ENCODE data around the gene OPA3.
A peak's percentile ranks its signal among the peaks of the same experiment; 100 is the strongest.

OPA3 gene

DNA sequence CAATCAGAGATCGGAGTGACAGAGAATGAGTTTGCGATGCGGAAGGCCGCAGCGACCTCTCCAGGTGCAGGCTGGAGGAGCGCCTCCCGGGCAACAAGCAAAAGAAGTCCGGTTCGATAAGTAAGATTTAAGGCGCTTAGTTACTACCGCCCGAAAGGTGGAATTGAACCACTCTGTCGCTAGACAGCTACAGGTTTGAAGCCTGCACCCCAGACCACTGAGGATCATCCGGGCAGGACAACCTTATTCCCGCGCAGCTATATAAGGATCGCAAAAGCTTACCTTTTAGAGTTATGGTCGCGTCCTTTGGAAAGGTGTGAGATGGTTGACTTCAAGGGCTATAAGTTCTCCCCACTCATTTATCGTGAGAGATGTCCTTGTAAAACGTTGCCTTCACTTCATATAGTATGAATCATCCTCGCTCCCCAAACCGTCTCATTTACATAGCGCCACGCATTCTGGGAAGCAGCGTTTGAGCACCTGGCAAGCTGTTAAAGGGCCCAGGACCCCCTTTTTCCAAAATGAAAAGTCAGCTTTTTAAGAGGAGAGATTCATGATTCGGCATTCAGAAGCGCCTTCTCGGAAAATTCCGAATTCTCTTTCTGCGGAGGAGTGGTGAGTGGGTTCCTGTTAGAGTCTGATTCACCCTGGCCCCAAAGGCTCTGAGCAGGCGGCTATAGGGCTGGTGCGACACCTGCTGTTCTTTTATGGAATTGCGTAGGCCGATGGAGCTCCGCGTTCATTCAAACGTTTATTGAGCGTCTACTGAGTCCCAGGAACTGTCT is 106.0 kb downstream of the OPA3 start:
- Histone ChIP-seq H3K27ac (ENCODE audit: low read length) (no peak overlapping the region), H3K4me3 (ENCODE audit: low read length) (peak overlapping the region; percentile 57; the same call in 1 of the 2 replicates), H3K4me1 (ENCODE audit: control insufficient read depth, insufficient read depth, low read length) (no peaks in the 10 kb centered on the region), H3K27me3 (ENCODE audit: control insufficient read depth, insufficient read depth, low read length) (no peaks in the 10 kb centered on the region), H3K36me3 (ENCODE audit: control insufficient read depth, insufficient read depth, low read length) (no peaks in the 10 kb centered on the region), H3K9me3 (ENCODE audit: control insufficient read depth, insufficient read depth, low read length) (no peaks in the 10 kb centered on the region)
- no CpG with 5 or more reads among the region's 39 CpGs for WGBS (ENCODE audit: insufficient coverage, insufficient read length)
- no peak for DNase-seq (ENCODE audit: low read depth, low spot score)

DNA sequence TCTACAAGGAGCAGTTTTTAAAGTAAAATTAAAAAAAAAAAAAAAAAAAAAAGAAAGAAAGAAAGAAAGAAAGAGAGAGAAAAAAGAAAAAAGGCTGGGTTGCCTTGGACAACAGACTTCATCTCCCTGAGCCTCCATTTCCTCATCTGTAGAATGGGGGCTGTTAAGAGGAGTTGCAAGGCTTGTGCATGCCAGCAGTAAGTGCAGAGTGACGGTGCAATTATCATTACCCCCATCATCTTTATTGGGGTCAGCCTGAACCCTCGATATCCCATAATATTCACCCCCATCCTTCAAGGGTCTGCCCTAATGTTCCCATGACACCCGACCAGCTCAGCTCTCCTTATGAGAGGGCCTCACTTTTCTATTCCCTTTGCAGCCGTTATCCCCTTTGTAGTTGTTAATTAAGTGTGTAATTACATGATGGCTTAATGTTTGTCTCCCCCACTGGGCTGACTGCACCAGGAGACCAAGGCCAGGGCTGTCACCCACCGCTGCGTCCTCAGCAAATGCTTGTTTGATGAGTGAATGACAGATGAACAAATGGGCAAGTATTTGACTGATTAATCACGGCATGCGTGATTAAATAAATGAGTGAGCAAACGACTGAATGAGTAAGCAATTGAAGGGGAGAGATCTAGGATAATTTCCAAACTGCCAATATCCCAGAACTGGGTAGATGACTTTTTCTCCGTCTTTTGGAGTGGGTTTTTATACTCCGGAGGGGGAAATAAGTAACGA is 106.7 kb downstream of the OPA3 start:
- H3K4me1 ChIP-seq (ENCODE audit: control insufficient read depth, insufficient read depth, low read length) = no peaks in the 10 kb centered on the region
- H3K4me3 ChIP-seq (ENCODE audit: low read length) = peak overlapping the region; percentile 13; the same call in 1 of the 2 replicates
- no CpG with 5 or more reads among the region's 12 CpGs for whole genome bisulfite sequencing (ENCODE audit: insufficient coverage, insufficient read length)
- H3K36me3 ChIP-seq (ENCODE audit: control insufficient read depth, insufficient read depth, low read length) = no peaks in the 10 kb centered on the region
- DNase-seq (ENCODE audit: low read depth, low spot score) = no peak
- no peaks in the 10 kb centered on the region for H3K9me3 ChIP-seq (ENCODE audit: control insufficient read depth, insufficient read depth, low read length)
- no peak overlapping the region for H3K27ac ChIP-seq (ENCODE audit: low read length)
- H3K27me3 ChIP-seq (ENCODE audit: control insufficient read depth, insufficient read depth, low read length) = no peaks in the 10 kb centered on the region
